NCI-H1417 treated with DMSO at 0.1 percent for 48 hours (cell line): ENCODE results near the gene PAQR5.
"Not testable (repeated sequence)": the region's sequence is repeated elsewhere in the genome, so short reads cannot be mapped to it uniquely, and the experiment has no call there.

ENCODE experiments used
- DNase-seq: peaks from one replicate; lab custom pipeline; 2025; lab: John Stamatoyannopoulos, UW

The PAQR5 gene

DNA sequence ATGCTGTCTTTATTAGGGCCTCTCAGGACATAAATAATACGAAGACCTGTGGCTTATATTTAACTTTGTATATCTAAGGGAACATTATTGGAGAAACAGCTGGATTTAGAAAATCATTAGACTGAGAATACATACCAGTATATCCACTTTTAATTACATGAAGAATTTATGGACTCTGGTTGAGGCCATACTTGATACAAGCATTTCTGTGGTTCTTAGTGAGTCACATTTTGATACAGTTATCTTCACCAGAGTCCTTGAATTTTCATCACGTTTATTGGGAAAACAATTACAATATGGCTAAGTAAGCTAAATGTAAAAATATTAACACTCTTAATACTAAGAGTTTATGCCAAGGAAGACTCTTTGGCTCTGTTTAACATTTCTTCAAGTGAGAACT is 125.3 kb downstream of the PAQR5 start:
- DNase-seq, result no peak

DNA sequence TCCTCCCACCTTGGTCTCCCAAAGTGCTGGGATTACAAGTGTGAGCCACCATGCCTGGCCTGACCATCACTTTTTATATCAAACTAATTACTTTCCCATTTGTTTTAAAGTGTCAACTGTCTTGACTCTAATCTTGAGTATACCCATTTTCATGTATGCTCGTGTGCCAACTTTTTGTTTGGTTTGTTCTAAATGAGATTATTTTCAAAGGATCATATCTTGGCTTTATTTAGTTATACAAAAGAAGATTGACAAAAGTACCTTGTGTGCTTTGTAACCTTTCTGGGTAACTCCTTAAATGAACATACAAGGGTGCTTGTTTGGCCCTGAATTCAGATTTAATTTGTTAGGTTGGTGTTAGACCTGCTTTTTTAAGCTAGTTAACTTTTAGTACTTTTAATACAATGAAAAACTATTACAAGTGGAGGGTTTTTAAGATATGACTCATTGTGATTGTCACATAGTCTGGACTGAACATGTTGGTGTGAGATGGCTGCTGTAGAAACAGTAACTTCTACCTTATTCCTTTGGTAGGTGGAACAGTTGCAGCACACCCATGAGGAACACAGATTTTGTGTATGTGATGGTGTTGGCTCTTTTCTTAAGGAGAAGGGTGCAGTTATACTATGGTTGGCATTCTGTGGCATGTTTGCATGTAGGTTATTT is 126.2 kb downstream of the PAQR5 start:
- no peak for DNase-seq

DNA sequence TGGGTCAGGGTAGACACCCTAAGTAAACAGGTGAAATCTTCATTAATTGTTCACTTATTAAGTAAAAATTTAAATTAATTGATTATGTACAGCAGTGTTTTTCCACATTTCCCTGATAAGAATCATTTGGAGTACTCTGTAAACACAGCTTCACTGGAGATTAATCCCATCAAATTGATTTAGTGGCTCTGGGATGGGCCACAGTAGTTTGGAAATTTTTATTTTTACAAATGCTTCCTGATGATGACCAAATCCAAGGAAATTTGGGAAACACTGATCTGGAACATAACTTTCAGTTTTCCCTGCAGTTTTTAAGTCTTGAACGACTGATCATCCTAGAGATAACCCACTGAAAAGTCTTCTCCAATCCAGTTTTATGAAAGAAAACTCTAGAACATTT is 135.1 kb downstream of the PAQR5 start:
- DNase-seq, result no peak

DNA sequence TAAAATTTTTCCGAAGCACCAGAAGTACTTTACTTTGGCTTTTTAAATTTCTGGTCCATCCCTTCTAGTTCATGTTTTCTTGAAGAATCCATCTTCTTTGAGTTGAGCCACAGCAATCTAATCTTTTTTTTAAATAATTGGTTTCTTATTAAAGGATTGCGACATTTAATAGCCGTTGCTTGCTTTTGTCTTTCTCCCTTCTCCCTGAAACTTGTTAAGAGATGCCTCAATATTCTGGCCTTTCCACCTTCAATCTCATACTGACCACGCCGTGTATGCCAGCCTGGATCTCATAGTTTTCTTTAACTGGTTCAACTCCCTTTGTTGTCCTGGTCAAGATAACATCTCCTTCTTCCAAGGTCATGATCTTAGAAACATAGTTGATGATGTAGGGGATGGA is 135.5 kb downstream of the PAQR5 start:
- DNase-seq, result no peak

DNA sequence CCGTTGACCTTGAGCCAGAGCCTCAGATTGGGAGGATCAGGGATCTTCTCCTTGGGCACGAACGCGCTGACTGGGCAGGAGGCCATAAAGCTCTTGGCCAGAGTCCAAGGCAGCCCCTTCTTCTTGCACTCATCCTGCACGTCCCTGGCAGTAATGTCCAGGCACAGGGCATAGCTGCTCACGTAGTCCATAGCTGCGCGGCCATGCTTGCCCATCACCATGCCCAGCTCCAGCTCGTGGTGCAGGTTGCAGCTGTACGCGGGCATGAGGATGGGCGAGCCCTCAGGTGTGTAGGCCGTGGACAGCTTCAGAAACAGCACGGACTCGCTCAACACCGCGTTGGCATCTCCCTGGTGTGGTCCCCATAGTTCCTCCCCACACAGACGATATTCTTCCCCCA is 136.0 kb downstream of the PAQR5 start:
- no peak for DNase-seq

DNA sequence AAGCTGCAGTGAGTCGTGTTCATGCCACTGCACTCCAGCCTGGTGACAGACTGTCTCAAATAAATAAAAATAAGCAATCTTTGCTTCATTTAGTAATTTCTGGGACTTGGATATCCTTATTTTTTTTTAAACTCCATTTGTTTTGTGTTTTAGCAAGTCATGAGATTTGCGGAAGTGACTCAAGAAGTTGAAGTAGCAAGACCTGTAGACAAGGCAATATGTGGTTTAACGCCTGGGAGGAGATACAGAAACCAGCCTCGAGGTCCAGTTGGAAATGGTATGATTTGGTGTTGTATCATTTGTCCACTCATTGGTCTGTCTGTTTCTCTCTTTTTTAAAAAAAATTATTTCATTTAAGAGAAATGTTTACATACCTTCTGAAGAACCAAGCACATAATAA is 137.3 kb downstream of the PAQR5 start:
- DNase-seq, result no peak

DNA sequence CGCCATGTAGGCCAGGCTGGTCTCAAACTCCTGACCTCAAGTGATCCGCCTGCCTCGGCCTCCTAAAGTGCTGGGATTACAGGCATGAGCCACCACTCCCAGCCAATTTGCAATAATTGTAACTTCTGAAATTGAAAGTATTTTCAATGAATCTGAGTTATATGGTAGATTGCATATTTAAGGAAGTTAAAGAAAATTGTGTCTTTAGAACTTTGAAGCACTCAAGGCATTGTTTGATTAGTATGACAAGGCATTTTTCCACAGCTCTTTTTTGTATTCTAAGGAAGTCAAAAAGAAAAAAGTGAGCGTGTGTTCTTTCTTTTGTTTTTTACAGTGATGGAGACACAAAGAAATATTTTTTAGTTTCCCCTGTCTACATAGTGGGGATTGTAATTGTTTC is 138.2 kb downstream of the PAQR5 start:
- DNase-seq, result no peak

DNA sequence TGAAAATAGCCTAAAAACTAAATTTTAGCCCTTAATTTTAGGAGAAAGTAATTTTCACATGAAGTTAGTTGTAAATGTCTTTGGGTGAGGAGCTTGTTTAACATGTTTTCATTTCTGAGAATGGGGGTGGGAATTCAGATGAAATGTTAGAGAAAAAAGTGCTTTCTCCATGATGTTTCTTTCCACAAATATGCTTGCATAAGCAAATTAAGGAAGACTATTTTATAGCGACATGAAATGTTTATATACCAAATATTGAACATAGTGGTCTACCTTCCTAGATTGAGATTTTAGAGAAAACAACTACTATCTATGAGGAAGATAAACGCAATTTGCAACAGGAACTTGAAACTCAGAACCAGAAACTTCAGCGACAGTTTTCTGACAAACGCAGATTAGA is 140.9 kb downstream of the PAQR5 start:
- no peak for DNase-seq

DNA sequence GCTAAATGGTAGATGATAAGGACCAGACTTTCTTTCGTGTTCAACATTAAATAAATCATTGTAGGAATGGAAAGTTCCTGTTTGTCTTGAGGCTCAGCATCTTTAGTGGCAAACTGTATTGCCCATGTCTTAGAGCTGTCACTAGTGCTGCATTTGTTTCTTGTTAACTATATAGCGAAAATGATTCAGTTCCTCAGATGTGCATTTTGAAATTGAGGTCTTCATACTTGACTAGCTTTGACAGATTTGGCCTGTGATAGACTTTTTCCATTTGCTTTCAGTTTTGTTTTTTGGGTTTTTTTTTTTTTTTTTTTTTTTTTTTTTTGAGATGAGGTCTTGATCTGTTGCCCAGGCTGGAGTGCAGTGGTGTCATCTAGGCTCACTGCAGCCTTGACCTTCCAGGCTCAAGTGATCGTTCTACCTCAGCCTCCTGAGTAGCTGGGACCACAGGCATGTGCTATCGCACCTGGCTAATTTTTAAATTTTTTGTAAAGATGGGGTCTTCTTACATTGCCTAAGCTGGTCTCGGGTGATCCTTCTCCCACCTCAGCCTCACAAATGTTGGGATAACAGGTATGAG is 144.4 kb downstream of the PAQR5 start:
- DNase-seq, result no peak

DNA sequence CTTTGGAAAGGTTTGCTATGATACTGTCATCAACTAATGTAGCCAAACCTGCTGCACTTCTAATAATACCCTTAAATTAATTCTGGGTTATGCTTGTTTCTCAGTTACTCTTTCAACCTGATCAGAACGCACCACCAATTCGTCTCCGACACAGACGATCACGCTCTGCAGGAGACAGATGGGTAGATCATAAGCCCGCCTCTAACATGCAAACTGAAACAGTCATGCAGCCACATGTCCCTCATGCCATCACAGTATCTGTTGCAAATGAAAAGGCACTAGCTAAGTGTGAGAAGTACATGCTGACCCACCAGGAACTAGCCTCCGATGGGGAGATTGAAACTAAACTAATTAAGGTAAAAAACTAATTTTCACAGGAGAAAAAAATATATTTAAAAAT is 146.0 kb downstream of the PAQR5 start:
- DNase-seq, result no peak

DNA sequence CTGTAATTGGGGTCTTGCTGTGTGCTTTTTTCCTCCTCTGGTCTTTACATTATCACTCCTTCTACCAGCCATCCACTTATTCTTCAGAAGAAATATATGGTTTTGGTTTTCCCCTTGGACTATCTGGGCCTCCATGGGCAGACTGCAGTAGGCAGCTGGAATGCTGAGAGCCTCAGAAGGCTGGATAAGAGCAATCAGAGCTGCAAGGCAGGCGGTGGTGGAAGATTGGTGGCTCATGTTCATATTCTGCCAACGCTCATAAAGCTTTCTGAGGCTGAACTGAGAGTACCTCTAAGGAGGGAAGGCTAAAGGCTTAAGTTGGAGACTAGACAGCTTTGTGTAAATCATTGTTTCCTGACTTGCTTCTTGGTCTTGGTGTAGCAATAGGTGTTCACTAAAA is 148.2 kb downstream of the PAQR5 start:
- no peak for DNase-seq

DNA sequence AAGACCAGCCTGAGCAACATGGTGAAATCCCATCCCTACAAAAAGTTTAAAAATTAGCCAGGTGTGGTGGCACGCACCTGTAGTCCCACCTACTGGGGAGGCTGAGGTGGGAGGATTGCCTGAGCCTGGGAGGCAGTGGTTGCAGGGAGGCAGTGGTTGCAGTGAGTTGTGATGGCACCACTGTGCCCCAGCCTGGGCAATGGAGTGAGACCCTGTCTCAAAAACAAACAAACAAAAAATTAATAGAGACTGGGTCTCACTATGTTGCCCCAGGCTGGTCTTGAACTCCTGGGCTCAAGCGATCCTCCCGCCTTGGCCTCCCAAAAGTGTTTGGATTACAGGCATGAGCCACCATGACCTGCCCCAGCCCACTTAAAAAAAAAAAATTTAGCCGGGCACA is 151.5 kb downstream of the PAQR5 start:
- DNase-seq, result not testable (repeated sequence)

DNA sequence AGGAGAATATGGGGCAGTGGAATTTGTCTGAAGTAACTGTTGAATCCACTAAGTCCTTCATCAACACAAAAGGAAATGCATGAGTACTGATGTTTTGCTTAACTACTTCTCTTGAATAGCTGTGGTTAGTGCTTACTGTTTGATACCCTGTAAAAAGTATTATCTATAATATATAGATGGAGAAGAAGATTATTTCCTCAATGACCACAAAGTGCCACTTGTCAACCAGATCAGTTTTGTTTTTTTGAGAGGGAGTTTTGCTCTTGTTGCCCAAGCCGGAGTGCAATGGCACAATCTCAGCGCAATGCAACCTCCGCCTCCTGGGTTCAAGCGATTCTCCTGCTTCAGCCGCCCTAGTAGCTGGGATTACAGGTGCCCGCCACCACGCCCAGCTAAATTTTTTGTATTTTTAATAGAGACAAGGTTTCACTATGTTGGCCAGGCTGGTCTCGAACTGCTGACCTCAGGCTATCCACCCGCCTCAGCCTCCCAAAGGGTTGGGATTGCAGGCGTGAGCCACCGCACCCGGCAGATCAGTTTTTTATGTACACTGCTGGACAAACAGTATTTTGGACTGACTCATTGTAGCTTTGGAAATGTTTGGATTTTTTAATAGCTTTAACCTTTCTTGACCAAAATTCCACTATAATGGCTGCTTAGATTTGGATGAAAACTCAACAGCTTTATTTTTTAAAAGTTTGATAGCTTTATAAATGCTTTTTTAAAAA is 152.4 kb downstream of the PAQR5 start:
- no peak for DNase-seq

DNA sequence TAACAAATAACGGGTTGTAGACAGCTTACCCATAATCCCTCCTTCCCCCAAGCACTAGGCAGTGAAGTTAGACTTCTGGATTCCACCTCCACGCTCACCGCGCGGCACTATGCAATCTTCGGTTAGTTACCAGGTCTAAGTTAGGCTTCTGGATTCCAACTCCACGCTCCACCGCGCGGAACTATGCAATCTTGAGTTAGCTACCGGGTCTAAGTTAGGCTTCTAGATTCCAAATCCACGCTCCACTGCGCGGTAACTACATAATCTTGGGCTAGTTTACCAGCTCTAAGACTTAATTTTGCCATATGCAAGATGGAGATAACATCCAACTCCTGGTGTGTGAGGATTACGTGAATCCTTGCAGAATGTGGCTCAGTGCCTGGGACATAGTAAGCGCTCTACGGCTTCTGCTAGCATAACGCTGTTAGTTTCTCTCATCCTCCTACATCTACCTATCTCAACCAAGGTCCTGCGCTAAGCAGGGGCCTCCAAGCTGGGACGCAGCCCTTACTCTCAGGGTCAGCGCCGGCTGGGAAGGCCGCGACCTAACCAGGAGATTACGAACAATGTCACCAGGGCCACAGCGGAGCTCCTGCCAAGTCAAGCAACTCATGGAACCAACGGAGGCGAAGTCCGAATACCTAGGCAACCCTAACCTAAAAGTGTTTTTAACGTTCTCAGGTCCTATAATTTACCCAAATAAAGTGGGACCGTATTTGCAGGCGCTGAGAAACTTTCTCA is 153.4 kb downstream of the PAQR5 start:
- DNase-seq, result no peak

DNA sequence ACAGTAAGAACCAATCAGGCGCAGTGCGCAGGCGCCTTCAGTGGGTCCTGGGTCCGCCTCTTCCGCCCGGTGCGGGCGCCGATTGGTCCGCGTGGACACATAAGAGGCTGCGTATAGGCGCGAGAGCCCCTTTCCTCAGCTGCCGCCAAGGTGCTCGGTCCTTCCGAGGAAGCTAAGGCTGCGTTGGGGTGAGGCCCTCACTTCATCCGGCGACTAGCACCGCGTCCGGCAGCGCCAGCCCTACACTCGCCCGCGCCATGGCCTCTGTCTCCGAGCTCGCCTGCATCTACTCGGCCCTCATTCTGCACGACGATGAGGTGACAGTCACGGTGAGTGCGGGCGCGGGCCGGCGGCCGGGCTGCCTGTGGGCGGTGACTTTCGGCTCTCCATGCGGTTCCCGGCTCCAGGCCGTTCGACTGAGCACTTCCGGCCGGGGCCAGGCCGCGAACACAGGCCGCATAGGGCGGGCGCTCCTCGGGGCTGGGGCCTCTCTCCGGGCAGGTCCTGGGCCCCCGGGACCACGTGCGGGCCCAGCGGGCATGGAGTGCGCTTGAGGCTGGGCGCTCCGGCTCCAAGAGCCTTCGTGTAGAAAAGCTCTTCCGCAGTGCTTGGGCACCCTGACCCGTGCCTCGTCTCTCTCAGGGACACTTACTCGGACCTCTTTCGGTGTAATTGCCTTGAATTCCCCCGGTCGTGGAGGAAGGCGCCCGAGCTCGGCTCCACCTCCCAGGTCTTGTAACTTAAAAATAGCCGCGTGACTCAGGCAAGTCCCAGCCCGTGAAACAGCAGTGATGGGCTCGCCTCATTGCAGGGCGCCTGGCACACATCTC is 154.2 kb downstream of the PAQR5 start, which contains the start of gene RPLP1:
TSS of gene RPLP1 (plus strand) at position 127 of the 830 bp plus-strand sequence. CDS start at position 258, 131 bp downstream.
- DNase-seq, result peak; percentile 75

DNA sequence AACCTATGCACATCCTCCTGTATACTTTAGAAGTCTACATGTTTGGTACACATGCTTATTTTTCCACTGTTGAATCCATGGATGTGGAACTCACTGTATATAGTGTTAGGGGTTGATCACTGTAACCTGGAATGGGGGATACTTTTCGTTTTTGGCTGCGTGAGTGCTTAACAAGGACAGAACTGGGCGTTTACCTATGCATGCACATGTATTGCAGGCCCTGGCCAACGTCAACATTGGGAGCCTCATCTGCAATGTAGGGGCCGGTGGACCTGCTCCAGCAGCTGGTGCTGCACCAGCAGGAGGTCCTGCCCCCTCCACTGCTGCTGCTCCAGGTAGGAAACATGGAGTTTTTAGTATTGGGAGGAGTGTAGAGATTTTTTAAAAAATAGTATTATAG is 156.2 kb downstream of the PAQR5 start:
- no peak for DNase-seq

DNA sequence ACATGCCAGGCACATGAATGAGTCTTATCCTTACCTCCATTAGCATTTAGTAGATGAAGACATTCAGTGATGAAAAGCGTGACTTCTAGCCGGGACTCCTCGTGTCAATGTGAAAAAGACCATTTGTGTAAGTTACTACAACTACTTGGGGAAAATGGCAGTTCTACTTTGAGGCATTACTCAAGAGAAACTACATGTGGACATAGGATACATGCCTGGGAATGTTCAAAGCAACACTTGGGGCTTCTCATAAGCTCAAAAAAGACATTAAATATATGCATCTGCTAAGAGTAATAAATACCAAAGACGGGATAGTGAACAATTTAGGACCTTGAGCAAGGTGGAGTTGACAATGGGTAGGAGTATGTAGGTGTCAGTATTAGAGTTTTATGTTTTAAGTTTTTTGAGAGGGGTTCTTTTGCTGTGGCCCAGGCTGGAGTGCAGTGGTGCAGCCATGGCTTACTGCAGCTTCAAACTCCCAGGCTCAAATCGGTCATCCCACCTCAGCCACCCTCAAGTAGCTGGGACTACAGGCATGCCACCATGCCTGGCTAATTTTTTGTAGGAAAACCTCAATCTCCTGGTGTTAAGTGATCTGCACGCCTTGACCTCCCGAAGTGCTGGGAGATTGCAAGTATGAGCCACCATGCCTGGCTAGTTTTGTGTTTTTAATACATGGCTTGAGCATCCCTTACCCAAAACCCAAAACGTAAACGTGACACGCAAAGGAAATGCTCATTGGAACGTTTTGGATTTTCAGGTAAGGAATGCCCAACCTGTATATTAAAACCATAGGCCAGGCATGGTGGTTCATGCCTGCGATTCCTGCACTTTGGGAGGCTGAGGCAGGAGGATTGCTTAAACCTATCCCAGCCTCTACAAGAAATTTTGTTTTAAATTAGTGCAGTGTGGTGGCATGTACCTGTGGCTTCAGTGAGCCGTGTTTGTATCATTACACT is 157.8 kb downstream of the PAQR5 start:
- DNase-seq, result no peak
